HG03097 (cell line): ENCODE results near the gene LMBRD1.
"Not testable (repeated sequence)": the region's sequence is repeated elsewhere in the genome, so short reads cannot be mapped to it uniquely, and the experiment has no call there.

ENCODE experiments used
- ATAC-seq: cut with Tn5 transposase; IDR thresholded peaks from one replicate; pipeline ENCODE4 v1.9.1; 2021; ENCODE audit not compliant: unreplicated experiment, low FRiP score

LMBRD1 gene

DNA sequence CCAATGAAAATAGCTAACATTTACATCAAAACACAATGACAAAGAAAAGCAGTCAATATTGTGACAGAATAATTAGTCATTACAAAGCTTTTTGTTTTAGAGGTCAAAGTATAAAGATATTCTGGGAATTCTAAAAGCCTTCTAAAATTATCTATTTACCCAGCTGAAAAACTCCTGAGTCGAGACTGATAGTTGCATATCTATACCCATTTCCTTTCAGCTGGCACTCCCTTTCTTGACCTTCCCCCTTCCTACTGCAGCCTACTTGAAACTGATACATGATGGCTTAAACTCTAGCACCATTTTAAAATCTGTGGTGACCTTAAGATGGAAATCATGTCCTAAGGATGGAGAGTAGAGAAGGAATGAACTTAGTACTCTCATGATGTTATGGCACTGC, 38.6 kb downstream of the LMBRD1 start:
- ATAC-seq = no peak

DNA sequence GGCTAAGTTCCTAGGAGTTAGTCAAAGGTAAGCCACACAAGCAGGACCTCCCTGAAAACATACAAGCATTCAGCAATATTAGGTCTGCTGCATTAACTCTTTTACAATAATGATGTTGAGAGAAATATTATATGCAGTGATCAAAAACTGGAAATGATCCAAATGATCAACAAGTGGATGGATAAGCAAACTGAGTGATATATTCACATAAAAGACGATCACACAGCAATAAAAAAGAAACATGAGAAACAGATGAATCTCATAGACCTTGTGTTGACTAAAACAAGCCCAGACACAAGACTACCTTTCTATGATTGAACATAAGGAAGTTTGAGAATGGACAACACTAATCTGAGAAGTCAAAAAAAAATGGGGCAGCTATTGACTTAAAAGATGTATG, 39.9 kb downstream of the LMBRD1 start:
- ATAC-seq = no peak

DNA sequence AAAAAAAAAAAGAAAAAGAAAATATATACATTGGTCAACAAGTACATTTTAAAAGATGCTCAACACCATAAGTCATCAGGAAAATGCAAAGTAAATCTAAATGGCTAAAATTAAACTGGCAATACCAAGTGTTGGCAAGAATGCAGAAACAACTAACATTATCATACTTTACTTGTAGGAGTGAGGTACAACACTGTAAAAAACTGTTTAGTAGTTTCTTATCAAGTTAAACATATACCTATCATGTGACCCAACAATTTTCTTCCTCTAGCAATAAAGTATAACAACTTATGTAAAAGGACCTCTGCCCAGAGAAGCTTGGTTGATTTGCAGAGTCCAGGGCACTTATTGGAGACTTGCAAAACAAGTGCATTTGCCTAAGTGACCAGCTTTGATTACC, 40.4 kb downstream of the LMBRD1 start:
- ATAC-seq = no peak

DNA sequence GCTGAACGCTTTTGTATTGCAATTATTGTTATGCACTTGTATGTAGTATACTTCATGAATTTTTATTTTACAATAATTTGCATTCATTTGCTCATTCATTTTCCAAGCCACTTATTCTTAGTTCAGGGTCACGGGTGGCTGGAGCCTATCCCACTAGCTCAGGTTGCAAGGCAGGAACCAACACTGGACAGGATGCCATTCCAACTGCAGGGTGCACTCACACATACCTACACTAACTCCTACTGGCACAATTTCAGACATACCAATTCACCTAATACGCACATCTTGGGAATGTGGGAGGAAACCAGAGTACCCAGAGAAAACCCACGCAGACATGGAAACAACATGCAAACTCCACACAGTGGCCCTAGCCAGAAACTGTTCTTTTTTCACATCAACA, 61.8 kb downstream of the LMBRD1 start:
- no peak for ATAC-seq

DNA sequence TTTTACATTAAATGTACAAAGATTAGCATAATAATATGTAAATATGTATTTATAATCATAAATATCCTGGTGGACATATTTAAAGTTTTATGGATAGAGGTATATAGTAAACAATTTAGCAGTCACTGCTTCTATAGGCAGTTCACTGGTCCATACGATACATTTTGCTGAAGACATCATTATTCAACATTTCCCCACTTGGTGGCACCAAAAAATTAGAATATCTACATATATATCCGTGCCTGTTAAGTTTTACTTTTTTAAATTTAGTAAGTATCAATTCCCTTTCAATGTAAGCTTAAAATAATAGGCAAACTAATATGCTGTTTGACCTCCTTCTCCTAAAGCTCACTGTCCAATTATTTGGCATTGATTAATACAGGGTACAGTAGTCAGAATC, 64.2 kb downstream of the LMBRD1 start:
- ATAC-seq = no peak

DNA sequence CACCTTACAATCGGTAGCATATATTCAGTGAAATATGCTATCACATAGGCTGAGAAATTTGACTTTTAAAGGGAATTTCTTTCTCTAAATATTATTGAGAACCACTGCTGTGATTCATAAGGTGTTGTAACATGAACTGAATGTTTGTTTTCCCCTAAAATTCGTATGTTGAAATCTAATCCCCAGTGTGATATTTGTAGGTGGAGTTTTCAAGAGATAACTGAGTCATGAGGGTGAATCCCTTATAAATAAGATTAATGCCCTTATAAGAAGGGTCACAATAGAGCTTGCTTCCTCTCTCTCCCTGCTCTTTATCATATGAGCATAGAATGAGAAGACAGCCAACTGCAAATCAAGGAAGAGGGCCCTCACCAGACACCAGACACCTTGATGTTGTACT, 64.8 kb downstream of the LMBRD1 start:
- no peak for ATAC-seq

DNA sequence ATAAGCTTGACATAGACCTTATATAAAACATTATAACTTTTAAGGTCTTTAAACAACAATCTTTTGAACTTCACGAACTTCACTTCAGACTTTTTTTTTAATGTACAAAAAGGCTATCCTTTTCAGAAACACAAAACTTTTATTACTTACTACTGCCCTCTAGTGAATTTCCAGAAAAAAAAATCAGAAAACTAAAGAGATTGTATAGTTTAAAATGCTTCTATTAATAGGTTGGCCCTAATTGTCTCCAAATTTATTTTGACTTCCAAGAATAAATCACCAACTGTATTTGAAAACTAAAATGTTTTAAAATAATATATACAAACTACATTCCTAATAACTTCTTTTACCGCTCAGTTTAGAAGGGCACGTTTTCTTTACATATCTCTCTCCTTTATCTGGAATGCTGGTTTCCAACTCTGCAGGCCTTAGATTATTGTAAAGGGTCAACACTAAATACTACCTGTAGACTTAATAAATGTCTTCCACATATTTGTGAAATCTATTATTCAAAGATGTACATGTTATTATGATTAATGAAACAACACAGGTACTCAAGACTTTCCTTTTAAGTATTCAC, 66.8 kb downstream of the LMBRD1 start:
- no peak for ATAC-seq

DNA sequence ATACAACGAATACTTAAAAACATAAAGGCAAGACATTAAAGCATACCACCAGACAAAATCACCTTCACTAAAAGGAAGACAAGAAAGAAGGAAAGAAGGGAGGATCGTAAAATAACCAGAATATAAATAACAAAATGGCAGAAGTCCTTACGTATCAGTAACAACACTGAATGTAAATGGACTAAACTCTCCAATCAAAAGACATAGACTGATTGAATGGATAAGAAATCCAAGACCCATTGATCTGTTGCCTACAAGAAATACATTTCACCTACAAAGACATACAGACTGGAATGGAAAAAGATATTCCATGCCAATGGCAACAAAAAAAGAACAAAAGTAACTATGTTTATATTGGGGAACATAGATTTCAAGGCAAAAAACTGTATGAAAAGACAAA, 74.1 kb downstream of the LMBRD1 start:
- ATAC-seq = no peak

DNA sequence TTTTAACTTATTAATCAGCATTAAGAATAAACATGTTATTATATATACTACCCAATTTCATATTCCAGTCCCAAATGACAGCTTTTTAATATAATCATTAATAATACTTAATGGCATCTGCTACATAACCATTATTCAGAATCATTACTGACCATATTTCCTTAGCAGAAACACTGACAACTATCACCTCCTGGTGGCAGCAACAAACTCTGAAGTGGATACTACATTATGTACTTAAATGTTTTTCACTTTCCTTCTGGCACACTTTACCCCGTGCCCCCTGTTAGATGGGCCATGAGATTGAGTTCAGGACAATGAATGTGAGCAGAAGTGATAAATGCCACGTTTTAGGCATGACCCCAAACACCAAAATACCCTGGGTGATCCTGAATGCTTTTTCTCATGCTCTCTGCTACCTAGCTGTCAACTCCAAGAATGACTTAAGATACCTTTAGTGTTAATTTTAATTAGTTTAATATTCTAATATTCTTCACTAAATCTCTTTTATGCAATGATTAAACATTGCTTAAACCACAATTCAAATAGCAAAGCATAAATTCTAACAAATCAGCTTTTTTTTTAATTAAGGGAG, 77.1 kb downstream of the LMBRD1 start:
- no peak for ATAC-seq

DNA sequence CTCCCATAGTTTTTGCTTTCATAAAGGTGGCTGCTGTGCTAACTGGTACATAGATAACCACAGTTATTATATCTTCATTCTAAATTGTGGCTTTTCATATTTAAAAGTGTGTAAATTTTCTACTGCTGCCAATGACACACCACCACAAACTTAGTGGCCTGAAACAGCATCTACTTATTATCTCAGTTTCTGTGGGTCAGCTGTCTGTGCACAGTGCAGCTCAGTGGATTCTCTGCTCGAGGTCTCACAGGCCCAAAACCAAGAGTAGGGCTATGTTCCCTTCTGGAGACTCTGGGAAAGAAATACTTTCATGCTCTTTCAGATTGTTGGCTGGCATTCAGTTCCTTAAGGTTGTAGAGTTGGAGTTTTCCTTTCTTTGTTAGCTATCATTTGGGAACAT, 90.1 kb downstream of the LMBRD1 start:
- ATAC-seq = no peak

DNA sequence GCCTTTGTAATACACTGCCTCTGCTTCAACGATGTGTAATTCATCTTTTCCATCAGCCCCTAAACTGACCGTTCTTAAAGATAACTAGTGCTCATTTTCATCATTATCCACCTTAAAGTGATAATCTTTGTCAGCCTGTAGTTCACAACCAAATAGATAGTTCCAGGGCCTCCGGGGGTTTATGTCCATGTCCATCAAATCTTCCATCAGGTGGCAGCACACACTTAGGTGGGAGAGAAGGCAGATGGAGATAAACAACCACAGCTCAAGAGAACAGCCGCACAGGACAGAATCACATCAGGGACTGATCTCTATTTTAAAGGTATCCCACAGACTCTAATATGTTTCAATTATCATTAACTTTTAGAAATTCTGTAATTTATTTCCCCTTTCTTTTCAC, 90.9 kb downstream of the LMBRD1 start:
- no peak for ATAC-seq

DNA sequence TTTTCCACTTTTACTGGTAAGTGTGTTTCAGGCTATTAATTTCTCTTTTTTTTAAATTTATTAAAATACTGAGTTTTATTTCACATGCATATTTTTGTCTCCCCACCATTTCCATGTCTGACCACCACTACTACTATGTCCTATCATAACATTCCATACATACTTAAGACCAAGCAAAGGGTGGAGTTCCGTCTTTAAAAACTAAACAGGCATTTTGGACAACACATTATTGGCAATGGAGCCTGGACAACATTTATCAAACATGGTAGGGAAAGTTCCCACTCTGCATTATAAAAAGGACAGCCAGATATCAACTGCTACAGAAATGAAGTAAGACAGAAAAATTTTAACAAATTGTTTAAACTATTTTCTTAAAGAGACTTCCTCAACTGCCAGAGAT, 91.9 kb downstream of the LMBRD1 start:
- no peak for ATAC-seq

DNA sequence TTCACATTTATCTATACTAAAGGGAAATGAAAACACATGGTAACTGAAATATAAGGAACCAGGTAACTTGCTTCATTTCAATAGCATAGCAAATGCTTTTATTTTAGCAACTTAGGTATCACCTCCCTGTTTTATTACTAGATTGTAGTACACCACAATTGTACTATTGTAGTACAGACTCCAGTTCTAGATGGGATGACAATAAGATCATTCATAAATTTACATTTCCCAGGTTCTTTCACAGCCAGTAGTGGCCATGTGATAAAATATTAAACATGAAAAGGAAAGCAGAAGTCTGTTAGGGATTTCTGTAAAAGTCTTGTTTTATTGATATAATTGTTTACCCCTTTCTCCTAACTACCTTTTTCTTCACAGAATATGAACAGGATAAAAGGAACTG, 97.2 kb downstream of the LMBRD1 start:
- no peak for ATAC-seq

DNA sequence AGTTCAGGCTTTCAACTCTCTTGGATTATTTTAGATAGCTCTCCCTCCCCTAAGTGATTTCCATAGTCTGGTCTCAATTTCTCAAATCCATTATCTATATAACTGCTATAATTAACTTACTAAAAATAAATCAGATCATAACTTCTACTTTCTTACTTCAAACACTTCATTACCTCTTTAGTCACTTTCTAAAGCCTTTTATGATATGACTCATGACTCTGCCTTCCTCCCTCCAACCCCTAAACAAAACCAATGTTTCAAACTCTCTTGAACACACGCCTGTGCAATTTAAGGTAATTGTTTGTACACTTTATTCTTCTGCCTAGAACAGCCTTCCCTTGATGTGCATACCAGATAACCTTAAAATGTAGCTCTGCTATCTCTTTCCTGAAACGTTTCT, 100.5 kb downstream of the LMBRD1 start:
- ATAC-seq = no peak

DNA sequence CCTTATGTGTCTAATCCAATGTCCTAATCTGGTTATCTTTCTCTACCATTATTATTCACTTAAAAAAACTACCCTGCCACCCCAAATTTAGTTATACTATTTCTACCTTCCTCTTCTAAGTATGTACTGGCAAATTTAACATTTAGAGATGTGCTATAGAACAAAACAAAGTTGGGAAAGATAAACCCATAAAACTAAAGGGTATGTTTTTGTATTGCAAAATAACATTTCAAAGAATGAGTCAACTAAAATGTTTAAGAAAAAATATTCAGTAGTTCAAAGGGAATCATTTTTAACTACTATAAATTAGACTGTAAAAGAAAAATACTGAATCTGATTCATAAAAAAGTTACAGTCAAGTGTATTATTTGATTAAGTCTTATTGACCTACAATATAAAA, 103.0 kb downstream of the LMBRD1 start:
- ATAC-seq = no peak

DNA sequence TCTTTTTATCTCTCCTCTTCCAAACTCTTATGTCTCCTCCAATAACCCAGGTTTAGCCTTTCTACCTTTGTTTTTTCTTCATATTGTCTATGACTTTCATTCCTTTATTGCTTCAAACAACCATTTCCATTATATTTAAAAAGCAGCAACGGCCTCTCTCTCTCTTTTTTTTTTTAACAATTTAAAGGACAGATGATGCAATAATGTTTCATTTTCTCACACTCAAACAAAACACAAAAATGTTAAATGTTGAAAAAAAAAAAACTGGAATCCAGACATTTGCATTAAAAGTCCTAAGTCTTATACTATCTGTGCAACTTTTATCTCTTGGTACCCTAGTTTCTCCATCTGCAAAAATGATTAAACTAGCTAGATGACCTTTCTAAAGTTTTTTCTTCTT, 105.8 kb downstream of the LMBRD1 start:
- ATAC-seq = no peak

DNA sequence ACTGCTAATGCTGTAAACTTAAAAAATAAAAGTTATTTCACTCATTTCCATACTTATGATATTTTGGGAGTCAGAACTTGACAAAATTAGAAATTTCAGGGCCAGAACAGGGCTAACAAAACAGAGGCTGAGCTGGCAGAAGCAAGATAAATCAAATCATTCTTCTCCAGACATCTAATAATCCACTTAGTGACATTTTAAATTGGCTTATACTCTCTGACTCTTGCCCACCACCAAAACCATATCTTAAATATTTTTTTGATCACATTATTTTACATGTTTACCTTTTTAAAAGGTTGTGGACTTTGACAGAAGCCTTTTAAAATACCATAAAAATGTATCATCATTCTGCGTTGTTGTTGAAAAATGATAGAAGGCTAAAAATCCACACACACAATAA, 116.5 kb downstream of the LMBRD1 start:
- no peak for ATAC-seq

DNA sequence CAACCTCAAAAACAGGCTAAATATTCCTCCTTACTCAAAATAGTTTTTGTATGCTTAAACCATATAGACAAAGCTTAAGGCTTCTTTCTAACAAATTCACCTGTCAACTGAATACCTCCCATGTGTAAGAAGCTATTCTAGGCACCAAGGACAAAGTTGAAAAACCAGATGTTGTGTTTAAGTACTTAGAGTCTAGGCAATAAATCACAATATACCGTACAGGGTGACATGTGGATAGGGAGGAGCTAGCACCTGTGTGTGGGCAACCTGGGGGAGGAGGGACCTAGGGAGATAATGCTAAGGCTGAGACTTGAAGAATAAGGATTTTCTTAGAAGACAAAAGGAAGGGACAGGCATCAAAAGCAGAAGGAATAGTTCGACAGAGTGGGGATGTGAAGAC, 123.5 kb downstream of the LMBRD1 start:
- ATAC-seq = no peak

DNA sequence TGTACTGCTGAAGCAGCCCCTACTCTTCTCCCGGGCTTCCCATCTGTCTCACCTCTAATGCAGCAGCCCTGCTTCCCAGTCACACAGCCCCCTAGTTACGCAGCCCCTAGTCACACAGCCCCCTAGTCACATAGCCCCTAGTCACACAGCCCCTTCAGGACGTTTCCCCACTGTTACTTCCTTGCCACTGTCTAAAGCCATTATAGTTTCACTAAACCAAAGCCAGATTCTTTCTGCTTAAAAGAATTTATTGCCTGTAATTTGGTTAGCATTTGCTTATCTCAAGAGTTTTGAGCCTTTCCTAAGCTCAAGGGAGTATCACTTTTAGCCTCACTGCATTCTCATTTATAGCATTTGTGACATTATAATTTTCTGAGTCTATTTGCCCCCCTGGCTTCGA, 127.9 kb downstream of the LMBRD1 start:
- ATAC-seq = no peak

DNA sequence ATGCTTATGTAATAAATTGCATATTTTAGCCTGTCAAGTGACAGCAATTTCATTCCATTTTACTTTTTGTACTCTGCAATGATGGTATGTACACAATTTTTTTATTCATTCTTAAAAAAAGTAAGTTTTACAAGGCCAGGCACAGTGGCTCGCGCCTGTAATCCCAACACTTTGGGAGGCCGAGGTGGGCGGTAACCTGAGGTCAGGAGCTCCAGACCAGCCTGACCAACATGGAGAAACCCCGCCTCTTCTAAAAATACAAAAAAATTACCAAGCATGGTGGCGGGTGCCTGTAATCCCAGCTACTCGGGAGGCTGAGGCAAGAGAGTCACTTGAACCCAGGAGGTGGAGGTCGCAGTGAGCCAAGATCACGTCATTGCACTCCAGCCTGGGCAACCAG, 130.0 kb downstream of the LMBRD1 start:
- not testable (repeated sequence) for ATAC-seq

DNA sequence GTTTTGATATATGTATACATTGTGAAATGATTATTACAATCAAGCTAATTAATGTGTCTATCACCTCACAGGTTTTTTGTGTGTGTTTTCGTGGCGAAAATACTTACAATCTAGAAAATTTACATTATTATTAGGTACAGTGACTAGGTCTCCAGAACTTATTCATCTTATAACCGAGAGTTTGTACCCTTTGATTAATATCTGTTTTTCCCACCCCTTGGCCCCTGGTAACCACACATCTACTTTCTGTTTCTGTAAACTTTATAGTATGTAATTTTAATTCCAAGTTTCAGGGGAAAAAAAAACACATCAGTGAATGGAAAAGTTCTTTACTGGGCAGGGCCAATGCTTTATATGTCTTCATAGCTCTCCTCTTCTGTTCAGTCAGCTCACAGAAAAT, 131.4 kb downstream of the LMBRD1 start:
- no peak for ATAC-seq

DNA sequence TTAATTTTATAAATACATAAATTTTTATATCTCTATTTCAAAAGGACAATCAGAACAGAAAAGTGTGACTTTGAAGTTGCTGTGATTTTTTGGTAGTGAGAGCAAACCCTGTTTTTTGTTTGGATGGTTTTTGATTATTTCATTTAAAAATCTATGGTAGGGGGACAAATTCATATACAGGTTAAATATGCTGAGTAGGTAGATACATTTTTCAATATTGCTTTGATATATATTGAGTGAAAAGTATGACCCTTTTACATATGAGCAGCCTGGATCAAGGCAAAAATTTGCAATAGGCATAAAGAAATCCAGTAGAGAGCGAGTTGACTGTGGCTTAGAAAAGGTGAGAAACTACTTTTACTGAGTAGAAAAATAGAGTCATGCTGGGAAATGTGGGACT, 132.3 kb downstream of the LMBRD1 start:
- ATAC-seq = no peak

DNA sequence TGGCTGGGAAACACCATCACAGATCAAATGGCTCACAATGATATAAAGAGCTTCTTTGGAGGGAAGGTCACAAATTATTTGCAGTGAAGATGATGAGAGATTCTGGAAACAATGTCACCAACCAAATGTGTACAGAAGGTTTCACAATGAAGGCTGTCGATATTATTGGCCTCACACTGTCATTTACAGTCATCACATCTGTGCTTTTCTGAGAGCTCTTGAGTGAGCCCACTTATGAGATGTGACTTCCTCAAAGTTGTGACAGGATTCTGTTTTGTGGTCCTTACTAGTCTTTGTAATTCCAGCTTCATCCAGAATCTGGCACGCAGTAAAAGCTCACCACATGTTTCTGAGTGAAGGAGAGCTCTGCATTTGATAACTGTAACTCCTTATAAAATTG, 133.6 kb downstream of the LMBRD1 start:
- ATAC-seq = no peak
